GM19099 (cell line): ENCODE measurements around the gene COQ10B.
A peak's percentile ranks its signal among the peaks of the same experiment; 100 is the strongest.

Experiments
- POLR2A ChIP-seq: IDR thresholded peaks from 3 replicates; pipeline ENCODE4 v1.6.1; 2011; ENCODE audit warnings: low read depth; ENCODE audit not compliant: insufficient read length; ENCODE audit errors: extremely low read depth

The COQ10B gene

DNA sequence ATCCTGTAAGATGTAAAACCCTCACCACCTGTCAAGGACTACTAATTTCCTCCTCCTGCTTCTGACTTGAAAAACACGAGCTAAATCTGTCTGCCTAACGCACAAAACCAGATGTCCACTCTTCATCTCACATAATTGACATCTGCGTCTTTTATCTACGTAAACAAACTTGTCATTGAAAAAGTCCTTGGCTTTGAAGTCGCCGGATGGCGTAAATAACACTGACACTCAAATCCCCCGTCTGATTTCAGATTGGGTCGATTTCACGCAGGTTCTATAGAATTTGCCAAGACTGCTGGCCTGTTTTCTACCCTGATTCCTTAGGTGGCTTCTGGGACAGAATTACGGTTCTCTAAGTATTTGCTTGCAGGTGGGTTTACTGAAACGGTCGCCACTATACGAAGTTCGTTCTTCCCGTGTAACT, 62.0 kb downstream of the COQ10B start:
- no peak for TF ChIP-seq POLR2A

DNA sequence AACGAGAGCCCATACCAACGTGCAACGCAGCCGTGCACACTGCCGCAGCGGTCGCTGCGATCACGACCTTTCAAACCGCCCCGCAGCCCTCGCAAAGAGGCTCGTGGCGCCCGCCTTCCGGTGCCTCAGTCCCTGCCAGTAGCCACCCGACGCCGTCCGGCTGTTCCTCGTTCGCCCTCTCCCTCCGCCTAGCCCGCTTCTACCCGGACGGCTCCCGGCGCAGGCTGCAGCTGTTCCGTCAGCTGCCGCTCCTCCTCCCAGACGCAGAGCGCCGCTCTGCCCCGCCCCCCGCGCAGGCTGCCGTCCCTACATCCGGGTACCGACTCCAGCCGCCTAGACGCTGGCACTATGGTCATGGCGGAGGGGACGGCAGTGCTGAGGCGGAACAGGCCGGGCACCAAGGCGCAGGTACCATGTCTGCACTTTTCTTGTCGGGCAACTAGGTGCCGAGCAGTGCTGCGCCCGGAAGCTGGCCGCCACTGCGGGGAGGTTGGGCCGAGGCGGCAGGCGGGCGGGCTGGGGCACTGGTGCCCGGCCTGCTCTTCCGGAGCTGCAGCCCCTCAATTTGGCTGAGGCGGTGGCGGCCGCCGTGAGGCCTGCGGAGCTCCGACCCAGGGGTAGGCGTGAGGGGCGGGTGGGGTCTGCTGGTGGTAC, 62.5 kb downstream of the COQ10B start, which contains the start of gene MOB4:
Gene MOB4, plus strand, starts transcription at position 328 of the 654 bp plus-strand sequence. Its CDS starts 21 bp downstream, at position 349.
- peak; percentile 95 for TF ChIP-seq POLR2A

DNA sequence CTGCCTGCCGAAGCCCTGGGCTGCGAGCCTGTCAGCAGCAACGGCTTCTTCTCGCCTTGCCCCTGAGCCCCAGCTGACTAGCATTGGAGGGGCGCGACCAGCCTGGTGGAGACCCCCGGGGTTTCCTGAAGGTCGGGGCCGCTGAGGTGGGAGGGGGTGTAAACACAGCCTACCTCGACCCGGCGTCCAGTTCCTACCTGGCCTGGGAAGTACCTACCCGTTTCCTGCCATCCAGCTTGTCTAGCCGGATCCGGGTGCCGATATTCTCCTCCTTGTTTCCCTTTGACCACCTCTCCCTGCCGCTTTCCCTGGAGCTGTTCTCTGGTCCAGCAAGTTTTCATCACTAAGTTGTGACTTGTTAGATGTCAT, 63.0 kb downstream of the COQ10B start:
- no peak for TF ChIP-seq POLR2A

DNA sequence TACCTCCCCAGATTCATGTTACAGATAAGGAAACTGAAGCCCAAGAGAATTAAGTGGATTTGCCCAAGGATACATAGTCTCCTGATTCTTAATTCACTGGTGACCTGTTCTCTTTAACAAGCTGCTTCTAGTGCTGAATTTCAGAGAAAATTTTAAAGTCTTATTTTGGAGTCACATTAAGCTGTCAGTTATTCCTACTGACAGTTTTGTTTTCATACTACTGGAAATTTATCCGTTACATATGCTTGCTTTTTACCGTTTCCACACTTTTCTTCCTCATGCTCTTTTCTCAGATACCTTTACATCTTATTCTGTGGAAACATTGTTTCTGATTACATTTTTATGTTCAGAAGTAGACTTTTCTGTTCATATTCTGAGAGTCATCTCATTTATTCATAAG, 63.8 kb downstream of the COQ10B start:
- no peak for TF ChIP-seq POLR2A
